ENCODE measurements around the gene SLC6A3.

DNA sequence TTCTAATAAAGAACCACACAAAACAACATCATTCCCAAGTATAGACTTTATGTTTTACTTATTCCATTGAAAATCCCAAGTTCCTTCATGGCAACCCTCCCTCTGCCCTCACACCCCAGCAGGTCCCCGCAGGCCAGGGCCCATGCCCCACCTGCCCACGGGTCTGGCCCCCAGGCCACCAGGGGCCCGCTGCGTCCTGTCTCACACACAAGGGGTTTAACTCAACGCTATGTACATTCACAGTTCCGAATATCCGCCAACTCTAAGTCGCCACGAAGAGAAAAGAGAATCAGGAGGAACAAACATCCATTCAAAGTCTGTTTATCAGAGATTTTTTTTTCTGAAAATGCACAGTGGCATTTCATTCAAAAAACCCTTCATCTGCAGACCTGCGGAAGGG is 16.2 kb upstream of the SLC6A3 start:
- TF ChIP-seq POLR2A (IDR thresholded peaks at IDR 0.05) (no peak), CTCF (IDR thresholded peaks at IDR 0.05) (no peak), EP300 (IDR thresholded peaks at IDR 0.05) (no peak)

Measured in tibial nerve (tissue), 4 donors.